Psoas muscle (tissue), 8 donors: ENCODE measurements around the gene DPP3. TPM values are rescaled to one million over a fixed set of nuclear protein-coding genes. Genes with fewer than 3 reads are reported as not detected.
"Not testable (repeated sequence)": the region's sequence is repeated elsewhere in the genome, so short reads cannot be mapped to it uniquely, and the experiment has no call there.

Source experiments
- ATAC-seq, 4 donors: fragments of 200-7000 bp; cut with Tn5 transposase; one replicate each; pipeline ENCODE4 v1.9.1; 2020; ENCODE audit warnings: moderate library complexity in 3 of 4, mild to moderate bottlenecking in 2 of 4
- DNase-seq, 2 donors: peaks; one replicate each; pipeline ENCODE4 v3.0.0-alpha.2; 2020
- H3K27ac ChIP-seq: fragments of 200-600 bp; one replicate; pipeline ENCODE4 v1.8.0; 2022
- H3K27me3 ChIP-seq, 3 donors: fragments of 200-600 bp in 1 of 3; one replicate each; pipeline versions ENCODE4 v1.6.1 to v1.8.0; 2013 to 2022; ENCODE audit warnings: low read length in 2 of 3, mild to moderate bottlenecking in 2 of 3, moderate library complexity in 1 of 3; ENCODE audit not compliant: insufficient read depth in 3 of 3
- H3K36me3 ChIP-seq, 2 donors: fragments of 200-600 bp in 1 of 2; one replicate each; pipeline versions ENCODE4 v1.6.1 to v1.8.0; 2013 to 2022; ENCODE audit warnings: low read depth in 1 of 2, mild to moderate bottlenecking in 1 of 2, moderate library complexity in 1 of 2; ENCODE audit not compliant: insufficient read depth in 1 of 2
- H3K4me1 ChIP-seq: fragments of 200-600 bp; one replicate; pipeline ENCODE4 v1.8.0; 2022
- H3K4me3 ChIP-seq: fragments of 200-600 bp; one replicate; pipeline ENCODE4 v1.8.0; 2022; ENCODE audit warnings: mild to moderate bottlenecking
- H3K9me3 ChIP-seq: fragments of 200-600 bp; one replicate; pipeline ENCODE4 v1.8.0; 2022
- CTCF ChIP-seq: fragments of 200-600 bp; IDR thresholded peaks from one replicate; pipeline ENCODE4 v1.8.0; 2022; ENCODE audit warnings: antibody characterized with exemption
- WGBS, 3 donors: extraction: QIAGEN DNeasy Blood & Tissue Kit; methylation state at CpG; one replicate each; pipeline versions ENCODE4 v1.1.6 to v1.1.7; 2013; 5-methylcytosine and 5-hydroxymethylcytosine counted together
- intact Hi-C, 2 donors: fragments of 100-400 bp; cut with DNase I; formaldehyde crosslinking; loops; one replicate each; pipeline versions ENCODE4 v1.11.0 to v1.14.2; 2022
- polyA plus RNA-seq, 3 donors: library from polyadenylated mRNA; stranded (reverse); fragments of 200-250 nt; gene quantifications; one replicate each; pipeline ENCODE4 v1.2.3, GENCODE V29; 2013
- total RNA-seq, 4 donors: library from RNA; stranded (reverse); fragmentation: NEBNext Ultra II Directional in 2 of 4; extraction: Animal tissue kit (Norgen Biotek cat#: 25700) in 2 of 4; gene quantifications; one replicate each; pipeline versions ENCODE4 v1.2.1 to v1.2.4, GENCODE V29; 2021 to 2023
- donor health status: healthy with polysubstance abuse.
- donor health status: DM: no; HTN: no; CAD: no; lungs with moderate emphysema.
- donor health status: Bipolar disorder and iron deficiency.
- donor health status: healthy.
- donor health status: DM: yes; HTN: yes; CAD: no.
- donor health status: DM: no; HTN: no; CAD: no.
- donor health status: DM: no; HTN: no; CAD: no.
- donor health status: DM: yes; HTN: yes; CAD: no.

The DPP3 gene
- total and polyA plus RNA-seq, 7 donors: 24.0 to 58.7 (median 33.3) TPM

- ATAC-seq: peak in 1 of 4 donors; percentile 8
- Histone ChIP-seq H3K36me3 (peaks cover under 1 to 56% of the 10 kb centered on the region in 2 donors), H3K9me3 (no peaks in the 10 kb centered on the region), H3K4me1 (peaks cover 2% of the 10 kb centered on the region), H3K27ac (no peak overlapping the region), H3K27me3 (no peaks in the 10 kb centered on the region), H3K4me3 (no peak overlapping the region)
- TF ChIP-seq CTCF: no peak
- intact Hi-C loops: no loop called here
- WGBS, 3 donors: 96 to 99% (median 98%) methylated on average over 10 to 11 of the region's 11 CpGs
- no peak for DNase-seq
These were observed 51.6 kb downstream of the DPP3 start for GRCh38 chr11:66531841-66532240.

GRCh38 chr11:66532784-66533183 is 52.5 kb downstream of the DPP3 start:
- Histone ChIP-seq H3K4me1 (peaks cover 2% of the 10 kb centered on the region), H3K4me3 (no peak overlapping the region), H3K36me3 (peaks cover 5 to 55% of the 10 kb centered on the region in 2 donors), H3K27ac (no peak overlapping the region), H3K27me3 (no peaks in the 10 kb centered on the region), H3K9me3 (no peaks in the 10 kb centered on the region)
- TF ChIP-seq CTCF: no peak
- no peak for DNase-seq
- peak in 3 of 4 donors; percentile 13 to 57 (median 34) for ATAC-seq
- intact Hi-C loops: no loop called here
- WGBS, 3 donors: 67 to 88% (median 75%) methylated on average over 6 of the region's 6 CpGs

GRCh38 chr11:66539170-66539869 is 59.1 kb downstream of the DPP3 start:
- Histone ChIP-seq H3K27ac (no peak overlapping the region), H3K4me3 (no peak overlapping the region), H3K36me3 (peaks cover 5 to 52% of the 10 kb centered on the region in 2 donors), H3K4me1 (peaks cover 10% of the 10 kb centered on the region), H3K9me3 (no peaks in the 10 kb centered on the region), H3K27me3 (no peaks in the 10 kb centered on the region)
- intact Hi-C loops: no loop called here
- ATAC-seq (peak in 1 of 4 donors; percentile 20), DNase-seq (no peak)
- 68 to 80% (median 74%) methylated on average over 16 of the region's 16 CpGs for WGBS, 3 donors
- no peak for TF ChIP-seq CTCF

- no peaks in the 10 kb centered on the region for H3K27me3 ChIP-seq
- H3K27ac ChIP-seq: no peak overlapping the region
- intact Hi-C loops: no loop called here
- H3K4me3 ChIP-seq: no peak overlapping the region
- no peak for ATAC-seq
- no peaks in the 10 kb centered on the region for H3K9me3 ChIP-seq
- 83 to 95% (median 89%) methylated on average over 10 of the region's 10 CpGs for WGBS, 3 donors
- no peak for DNase-seq
- no peak for TF ChIP-seq CTCF
- peaks cover 5 to 50% of the 10 kb centered on the region in 2 donors for H3K36me3 ChIP-seq
- H3K4me1 ChIP-seq: peaks cover 14% of the 10 kb centered on the region
These were observed 59.6 kb downstream of the DPP3 start for GRCh38 chr11:66539870-66540213.

GRCh38 chr11:66540598-66540997 is 60.4 kb downstream of the DPP3 start:
- H3K27me3 ChIP-seq, DNase-seq, intact Hi-C loops, ATAC-seq, H3K4me3 ChIP-seq, H3K9me3 ChIP-seq, H3K27ac ChIP-seq: not testable (repeated sequence)
- WGBS, 3 donors: 51 to 78% (median 56%) methylated on average over 6 to 8 of the region's 8 CpGs
- Histone ChIP-seq H3K4me1 (peaks cover 20% of the 10 kb centered on the region), H3K36me3 (peaks cover 5 to 43% of the 10 kb centered on the region in 2 donors)
